Body of pancreas (tissue), 4 donors: ENCODE results near the gene SLC4A3. TPM values are rescaled to one million over a fixed set of nuclear protein-coding genes. Genes with fewer than 3 reads are reported as not detected.

Experiments
- ATAC-seq: fragments of 150-250 bp; one replicate; pipeline ENCODE4 v1.9.1; 2016
- DNase-seq, 4 donors: peaks; one replicate each; pipeline ENCODE4 v3.0.0-alpha.2; 2019
- H3K27ac ChIP-seq, 4 donors: fragments of 200-600 bp; sonication (generic); 1 replicate in 3 of 4; 2 replicates in 1 of 4; pipeline versions ENCODE4 v1.5.1 to v1.6.1; 2016 to 2019; ENCODE audit warnings: mild to moderate bottlenecking in 1 of 4, mixed read lengths in 1 of 4, moderate library complexity in 1 of 4
- H3K27me3 ChIP-seq, 2 donors: fragments of 200-600 bp; sonication (generic); one replicate each; pipeline ENCODE4 v1.6.0; 2016; ENCODE audit warnings: mild to moderate bottlenecking in 1 of 2
- H3K36me3 ChIP-seq, 2 donors: fragments of 200-600 bp; sonication (generic); replicated peaks in 1 of 2; 2 replicates each; pipeline ENCODE4 v1.5.1; 2016; ENCODE audit warnings: low read depth in 2 of 2; ENCODE audit not compliant: insufficient read depth in 1 of 2
- H3K4me1 ChIP-seq: fragments of 200-600 bp; sonication (generic); one replicate; pipeline ENCODE4 v1.6.0; 2016
- H3K4me3 ChIP-seq, 2 donors: fragments of 200-600 bp; sonication (generic); 1 replicate in 1 of 2; 2 replicates in 1 of 2; pipeline ENCODE4 v1.5.1; 2016 to 2019
- H3K9me3 ChIP-seq, 3 donors: fragments of 200-600 bp; sonication (generic); 1 replicate in 2 of 3; 2 replicates in 1 of 3; pipeline ENCODE4 v1.5.1; 2016
- CTCF ChIP-seq, 7 experiments: fragments of 450-650 bp in 4 of 7; fragments of 200-600 bp in 3 of 7; sonication (generic) in 3 of 7; IDR thresholded peaks; one replicate each; pipeline ENCODE4 v1.5.1; 2016 to 2019; ENCODE audit warnings: antibody characterized with exemption in 7 of 7
- POLR2A ChIP-seq, 3 donors: fragments of 450-650 bp; IDR thresholded peaks; one replicate each; pipeline ENCODE4 v1.6.1; 2016; ENCODE audit warnings: antibody characterized with exemption in 3 of 3, mild to moderate bottlenecking in 2 of 3
- WGBS, 2 donors: methylation state at CpG; one replicate each; pipeline ENCODE4 v1.1.5; 2017; 5-methylcytosine and 5-hydroxymethylcytosine counted together
- intact Hi-C: fragments of 100-400 bp; cut with DNase I; formaldehyde crosslinking; loops from one replicate; pipeline ENCODE4 v1.15.1; 2023
- total RNA-seq, 2 donors: library from RNA; depleted of rRNA; stranded (reverse); fragments of >200 nt; gene quantifications; one replicate each; pipeline ENCODE4 v1.1.0, GENCODE V29; 2016

The SLC4A3 gene
- total RNA-seq, 2 donors from 2014 or later, result 2.6 to 10.9 TPM

- no peak for ATAC-seq
- no peaks in the 10 kb centered on the region for H3K9me3 ChIP-seq
- no peaks in the 10 kb centered on the region for H3K36me3 ChIP-seq
- H3K4me3 ChIP-seq, result no peak overlapping the region
- WGBS, 2 donors, result 80 to 86% methylated on average over 16 to 20 of the region's 22 CpGs
- DNase-seq, result no peak
- peaks cover 2% of the 10 kb centered on the region for H3K4me1 ChIP-seq
- no peaks in the 10 kb centered on the region for H3K27me3 ChIP-seq
- H3K27ac ChIP-seq, result no peak overlapping the region
- TF ChIP-seq POLR2A (IDR thresholded peaks at IDR 0.05), result no peak
- no peak for TF ChIP-seq CTCF (IDR thresholded peaks at IDR 0.05)
- intact Hi-C loops, result no loop called here
Observed at GRCh38 chr2:219633276-219634065, 6.0 kb downstream of the SLC4A3 start.

- DNase-seq (no peak), ATAC-seq (no peak)
- Histone ChIP-seq H3K4me1 (no peaks in the 10 kb centered on the region), H3K36me3 (no peaks in the 10 kb centered on the region), H3K4me3 (no peak overlapping the region), H3K27ac (no peak overlapping the region), H3K9me3 (no peaks in the 10 kb centered on the region), H3K27me3 (no peaks in the 10 kb centered on the region)
- 89 to 90% methylated on average over 10 to 15 of the region's 15 CpGs for WGBS, 2 donors
- TF ChIP-seq POLR2A (IDR thresholded peaks at IDR 0.05), result no peak
- TF ChIP-seq CTCF (IDR thresholded peaks at IDR 0.05), result no peak
- intact Hi-C loops, result no loop called here
Observed at GRCh38 chr2:219634171-219634940, 6.9 kb downstream of the SLC4A3 start.

- Histone ChIP-seq H3K36me3 (no peaks in the 10 kb centered on the region), H3K27ac (no peak overlapping the region), H3K4me1 (no peaks in the 10 kb centered on the region), H3K9me3 (no peaks in the 10 kb centered on the region), H3K4me3 (no peak overlapping the region), H3K27me3 (no peaks in the 10 kb centered on the region)
- ATAC-seq (no peak), DNase-seq (no peak)
- TF ChIP-seq POLR2A (IDR thresholded peaks at IDR 0.05) (no peak), CTCF (IDR thresholded peaks at IDR 0.05) (no peak)
- WGBS, 2 donors, result 61 to 87% methylated on average over 2 to 22 of the region's 22 CpGs
- intact Hi-C loops, result loop anchor here (5.0 kb wide), 1 partner anchor 98 kb away; no protein-coding TSS in a partner anchor
Observed at GRCh38 chr2:219634951-219635751, 7.7 kb downstream of the SLC4A3 start.

GRCh38 chr2:219636144-219636915, 8.9 kb downstream of the SLC4A3 start:
- Histone ChIP-seq H3K4me3 (no peak overlapping the region), H3K4me1 (no peaks in the 10 kb centered on the region), H3K9me3 (no peaks in the 10 kb centered on the region), H3K27ac (no peak overlapping the region), H3K36me3 (no peaks in the 10 kb centered on the region), H3K27me3 (no peaks in the 10 kb centered on the region)
- TF ChIP-seq POLR2A (IDR thresholded peaks at IDR 0.05) (no peak), CTCF (IDR thresholded peaks at IDR 0.05) (no peak)
- intact Hi-C loops, result loop anchor here (5.0 kb wide), 1 partner anchor 99 kb away; no protein-coding TSS in a partner anchor
- DNase-seq, result no peak
- no peak for ATAC-seq
- 81 to 85% methylated on average over 23 to 24 of the region's 24 CpGs for WGBS, 2 donors
